GM12872 (cell line): ENCODE data around the gene ATG7.

Experiments used
- TF ChIP-seq, protein P1 (sequence below): IDR thresholded peaks from 3 replicates; pipeline ENCODE4 v1.5.1; 2011; ENCODE audit warnings: low read depth, mild to moderate bottlenecking, low read length, moderate library complexity; ENCODE audit not compliant: insufficient read depth

Gene ATG7

DNA sequence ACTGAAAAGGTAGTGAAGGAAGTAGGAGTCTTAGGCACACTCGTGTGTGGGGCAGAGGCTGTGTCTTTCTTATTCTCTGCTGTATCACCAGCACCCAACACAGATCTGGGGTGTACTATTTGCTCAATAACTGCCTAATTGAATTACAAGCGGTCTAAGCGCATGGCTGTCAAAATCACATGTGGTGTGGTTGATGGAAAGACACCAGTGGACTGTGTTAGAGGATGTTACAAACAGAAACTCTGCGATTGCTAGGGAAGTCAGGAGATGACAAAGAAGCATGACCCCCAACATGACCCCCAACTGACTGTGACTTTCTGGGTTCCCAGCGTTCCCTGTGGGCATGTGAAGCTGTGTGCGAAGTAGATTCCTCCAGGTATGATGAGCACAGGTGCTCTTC lies 32.0 kb downstream of the ATG7 start:
- TF ChIP-seq, protein P1, sequence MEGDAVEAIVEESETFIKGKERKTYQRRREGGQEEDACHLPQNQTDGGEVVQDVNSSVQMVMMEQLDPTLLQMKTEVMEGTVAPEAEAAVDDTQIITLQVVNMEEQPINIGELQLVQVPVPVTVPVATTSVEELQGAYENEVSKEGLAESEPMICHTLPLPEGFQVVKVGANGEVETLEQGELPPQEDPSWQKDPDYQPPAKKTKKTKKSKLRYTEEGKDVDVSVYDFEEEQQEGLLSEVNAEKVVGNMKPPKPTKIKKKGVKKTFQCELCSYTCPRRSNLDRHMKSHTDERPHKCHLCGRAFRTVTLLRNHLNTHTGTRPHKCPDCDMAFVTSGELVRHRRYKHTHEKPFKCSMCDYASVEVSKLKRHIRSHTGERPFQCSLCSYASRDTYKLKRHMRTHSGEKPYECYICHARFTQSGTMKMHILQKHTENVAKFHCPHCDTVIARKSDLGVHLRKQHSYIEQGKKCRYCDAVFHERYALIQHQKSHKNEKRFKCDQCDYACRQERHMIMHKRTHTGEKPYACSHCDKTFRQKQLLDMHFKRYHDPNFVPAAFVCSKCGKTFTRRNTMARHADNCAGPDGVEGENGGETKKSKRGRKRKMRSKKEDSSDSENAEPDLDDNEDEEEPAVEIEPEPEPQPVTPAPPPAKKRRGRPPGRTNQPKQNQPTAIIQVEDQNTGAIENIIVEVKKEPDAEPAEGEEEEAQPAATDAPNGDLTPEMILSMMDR = no peak

DNA sequence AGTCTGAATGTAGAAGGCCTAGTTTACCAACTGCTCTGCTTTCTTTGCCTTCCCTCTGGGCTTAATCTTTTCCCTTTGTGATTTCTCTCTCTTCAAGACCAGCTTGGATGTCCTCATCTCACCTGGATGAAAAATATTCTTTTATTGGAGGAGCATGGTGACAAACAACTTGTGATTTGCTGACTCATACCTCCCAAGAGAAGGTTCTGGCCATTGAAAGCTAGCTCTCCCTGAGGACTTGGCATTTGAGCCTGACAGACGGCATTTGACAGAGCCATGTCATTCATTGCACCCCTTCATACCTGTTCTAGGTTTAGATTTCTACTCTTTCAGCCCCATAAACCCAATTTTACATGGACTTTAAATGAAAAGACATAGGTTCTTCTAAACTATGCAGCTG lies 33.3 kb downstream of the ATG7 start:
- TF ChIP-seq, protein P1 = no peak

DNA sequence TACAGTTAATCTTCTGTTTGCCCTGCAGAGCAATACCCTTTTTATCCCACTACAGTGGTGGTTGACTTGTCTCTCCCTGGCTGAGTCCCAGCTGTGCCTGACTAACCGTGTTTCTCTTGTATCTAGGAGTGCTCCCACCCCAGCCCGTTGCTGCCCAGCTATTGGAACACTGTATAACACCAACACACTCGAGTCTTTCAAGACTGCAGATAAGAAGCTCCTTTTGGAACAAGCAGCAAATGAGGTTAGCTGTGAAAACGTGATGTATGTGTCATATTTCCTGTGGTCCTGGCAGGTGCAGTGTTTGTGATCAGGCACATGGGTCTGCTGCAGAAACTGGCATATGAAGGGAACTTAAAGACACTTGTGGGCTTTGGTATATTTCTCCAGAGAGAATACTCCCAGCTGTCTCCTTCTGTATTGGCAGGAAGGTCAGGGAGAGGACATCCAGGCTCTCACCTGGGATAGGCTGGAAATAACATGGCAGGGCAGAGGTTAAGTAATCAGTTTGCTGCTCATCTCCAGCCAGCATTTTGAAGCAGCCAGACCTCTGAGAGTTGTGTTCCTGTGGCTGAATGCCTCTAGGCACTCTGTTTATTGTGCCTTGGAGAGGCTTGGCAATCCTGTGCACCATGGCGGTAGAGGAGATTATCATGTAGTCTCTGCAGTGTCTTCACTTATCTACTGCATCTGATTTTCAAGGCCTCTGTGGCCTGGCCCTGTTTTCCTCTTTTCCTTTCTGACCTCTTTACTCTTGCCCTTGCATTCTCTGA lies 34.8 kb downstream of the ATG7 start:
- TF ChIP-seq, protein P1 = no peak

DNA sequence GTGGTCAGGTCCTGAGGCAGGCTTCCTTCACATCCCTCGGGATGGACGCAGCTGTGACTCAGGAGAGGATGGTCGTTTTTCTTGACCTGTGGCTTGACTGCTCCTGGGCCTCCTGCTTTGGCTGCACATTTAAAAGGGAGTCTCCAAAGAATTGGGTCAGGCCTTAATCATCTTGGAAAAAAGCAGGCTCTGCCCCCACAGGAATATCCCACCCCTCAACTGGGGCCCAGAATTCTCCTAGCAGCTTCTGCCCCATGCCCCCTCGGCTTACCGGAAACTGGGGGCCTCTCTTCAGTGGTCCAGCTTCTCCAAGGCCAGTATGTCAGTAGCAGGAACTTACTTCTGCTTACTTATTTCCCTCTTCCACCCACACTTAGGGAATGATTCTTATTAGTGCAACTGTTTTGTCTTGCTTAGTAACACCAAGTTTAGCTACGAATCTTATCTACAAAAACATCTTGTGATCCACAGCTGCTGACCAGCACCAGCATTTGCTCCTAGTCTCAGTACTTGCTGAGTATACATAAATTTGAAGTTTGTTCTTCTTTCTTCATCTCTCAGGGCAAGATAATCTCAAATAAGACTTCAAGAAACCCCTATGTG lies 35.7 kb downstream of the ATG7 start:
- TF ChIP-seq, protein P1 = no peak

DNA sequence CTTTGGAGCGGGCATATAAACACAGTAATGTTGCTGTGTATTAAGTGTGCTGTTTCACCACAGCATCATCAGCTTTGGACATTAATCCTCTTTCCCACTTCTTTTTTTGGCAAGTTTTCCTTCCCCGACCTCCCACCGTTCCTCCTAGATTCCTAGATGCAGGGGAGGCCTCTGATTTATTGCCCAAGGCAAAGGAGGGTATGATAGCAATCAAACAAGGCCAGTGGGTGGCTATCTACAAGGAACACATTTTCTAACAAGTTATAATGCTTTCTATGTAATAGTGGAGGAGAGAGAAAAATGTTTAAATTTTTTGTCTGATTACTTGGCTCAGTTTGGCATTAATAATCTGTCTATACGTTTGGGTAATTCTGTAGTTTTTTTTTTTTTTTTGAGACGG lies 38.1 kb downstream of the ATG7 start:
- TF ChIP-seq, protein P1 = no peak

DNA sequence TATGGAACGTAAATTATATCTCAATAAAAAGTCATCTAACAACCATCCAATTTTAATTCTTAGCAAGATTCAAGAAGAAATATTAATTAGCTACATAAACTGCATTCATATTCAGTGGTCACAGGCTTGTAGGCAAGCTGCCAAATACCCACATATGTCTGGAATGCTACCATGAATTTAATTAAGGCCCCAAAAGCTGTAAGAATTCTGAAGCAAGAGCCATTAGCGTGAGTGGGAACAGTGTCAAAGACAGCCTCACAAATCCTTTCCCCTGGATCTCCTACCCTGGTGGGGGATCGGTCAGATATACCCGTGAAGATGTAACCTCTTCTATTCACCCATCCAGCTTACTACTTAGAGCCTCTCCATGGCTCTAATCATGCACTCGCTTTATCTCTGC lies 40.0 kb downstream of the ATG7 start:
- TF ChIP-seq, protein P1 = no peak

DNA sequence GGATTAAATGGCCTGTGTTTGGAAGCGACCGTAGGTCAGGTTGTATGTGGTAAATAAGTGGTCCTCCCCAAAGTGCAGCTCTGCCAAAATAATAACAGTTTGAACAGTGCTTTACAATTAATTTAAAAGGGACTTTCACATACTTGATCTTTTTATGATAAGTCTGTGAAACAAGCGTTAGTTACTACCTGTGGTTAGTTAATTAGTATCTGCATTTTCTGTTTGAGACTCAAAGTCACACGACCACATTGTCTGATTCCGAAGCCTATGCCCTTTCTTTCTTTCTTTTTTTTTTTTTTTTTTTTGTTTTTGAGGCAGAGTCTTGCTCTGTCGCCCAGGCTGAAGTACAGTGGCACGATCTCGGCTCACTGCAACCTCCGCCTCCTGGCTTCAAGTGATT lies 45.1 kb downstream of the ATG7 start:
- TF ChIP-seq, protein P1 = no peak
